Measurements from ENCODE around the gene NFATC2. TPM values are rescaled to one million over a fixed set of nuclear protein-coding genes. Genes with fewer than 3 reads are reported as not detected.

NFATC2 gene
- total RNA-seq, 1 donor, result 0.36 TPM

- Histone ChIP-seq H3K4me1 (ENCODE audit: insufficient read depth, low read length) (peaks cover 22% of the 10 kb centered on the region), H2AFZ (ENCODE audit: low read length) (no peak overlapping the region), H3K4me3 (ENCODE audit: insufficient read depth, low read length) (no peak overlapping the region), H3K79me2 (ENCODE audit: insufficient read depth, low read length) (no peaks in the 10 kb centered on the region), H3K9me3 (ENCODE audit: low read depth, low read length) (no peaks in the 10 kb centered on the region), H3K4me2 (ENCODE audit: insufficient read depth, low read length) (no peak overlapping the region), H3K36me3 (ENCODE audit: insufficient read depth, low read length) (no peaks in the 10 kb centered on the region), H3K27ac (ENCODE audit: low read depth, low read length) (no peak overlapping the region), H3K27me3 (ENCODE audit: insufficient read depth, low read length) (no peaks in the 10 kb centered on the region), H4K20me1 (ENCODE audit: insufficient read depth, low read length) (no peaks in the 10 kb centered on the region)
- TF ChIP-seq CTCF (IDR thresholded peaks at IDR 0.05; ENCODE audit: extremely low read depth, low read depth, low read length), result no peak
- DNase-seq (ENCODE audit: insufficient read length, low spot score, missing footprints), result no peak
Measured at GRCh38 chr20:51452091-51452613, 90.4 kb downstream of the NFATC2 start.

GRCh38 chr20:51451484-51451883 is 91.0 kb downstream of the NFATC2 start:
- Histone ChIP-seq H3K27ac (ENCODE audit: low read depth, low read length) (no peak overlapping the region), H3K79me2 (ENCODE audit: insufficient read depth, low read length) (no peaks in the 10 kb centered on the region), H3K9me3 (ENCODE audit: low read depth, low read length) (no peaks in the 10 kb centered on the region), H3K4me2 (ENCODE audit: insufficient read depth, low read length) (no peak overlapping the region), H4K20me1 (ENCODE audit: insufficient read depth, low read length) (no peaks in the 10 kb centered on the region), H2AFZ (ENCODE audit: low read length) (no peak overlapping the region), H3K4me1 (ENCODE audit: insufficient read depth, low read length) (peaks cover 22% of the 10 kb centered on the region), H3K36me3 (ENCODE audit: insufficient read depth, low read length) (no peaks in the 10 kb centered on the region), H3K4me3 (ENCODE audit: insufficient read depth, low read length) (no peak overlapping the region), H3K27me3 (ENCODE audit: insufficient read depth, low read length) (no peaks in the 10 kb centered on the region)
- DNase-seq (ENCODE audit: insufficient read length, low spot score, missing footprints), result no peak
- TF ChIP-seq CTCF (IDR thresholded peaks at IDR 0.05; ENCODE audit: extremely low read depth, low read depth, low read length), result no peak

GRCh38 chr20:51450984-51451383 is 91.5 kb downstream of the NFATC2 start:
- Histone ChIP-seq H3K36me3 (ENCODE audit: insufficient read depth, low read length) (no peaks in the 10 kb centered on the region), H3K9me3 (ENCODE audit: low read depth, low read length) (no peaks in the 10 kb centered on the region), H3K79me2 (ENCODE audit: insufficient read depth, low read length) (no peaks in the 10 kb centered on the region), H3K4me2 (ENCODE audit: insufficient read depth, low read length) (no peak overlapping the region), H3K4me1 (ENCODE audit: insufficient read depth, low read length) (peaks cover 22% of the 10 kb centered on the region), H2AFZ (ENCODE audit: low read length) (no peak overlapping the region), H4K20me1 (ENCODE audit: insufficient read depth, low read length) (no peaks in the 10 kb centered on the region), H3K27ac (ENCODE audit: low read depth, low read length) (no peak overlapping the region), H3K27me3 (ENCODE audit: insufficient read depth, low read length) (no peaks in the 10 kb centered on the region), H3K4me3 (ENCODE audit: insufficient read depth, low read length) (no peak overlapping the region)
- no peak for TF ChIP-seq CTCF (IDR thresholded peaks at IDR 0.05; ENCODE audit: extremely low read depth, low read depth, low read length)
- DNase-seq (ENCODE audit: insufficient read length, low spot score, missing footprints), result no peak

GRCh38 chr20:51450221-51450712 is 92.3 kb downstream of the NFATC2 start:
- no peaks in the 10 kb centered on the region for H4K20me1 ChIP-seq (ENCODE audit: insufficient read depth, low read length)
- TF ChIP-seq CTCF (IDR thresholded peaks at IDR 0.05; ENCODE audit: extremely low read depth, low read depth, low read length), result no peak
- no peaks in the 10 kb centered on the region for H3K36me3 ChIP-seq (ENCODE audit: insufficient read depth, low read length)
- no peak overlapping the region for H2AFZ ChIP-seq (ENCODE audit: low read length)
- no peak overlapping the region for H3K27ac ChIP-seq (ENCODE audit: low read depth, low read length)
- H3K27me3 ChIP-seq (ENCODE audit: insufficient read depth, low read length), result no peaks in the 10 kb centered on the region
- H3K4me1 ChIP-seq (ENCODE audit: insufficient read depth, low read length), result peaks cover 22% of the 10 kb centered on the region
- H3K4me3 ChIP-seq (ENCODE audit: insufficient read depth, low read length), result no peak overlapping the region
- DNase-seq (ENCODE audit: insufficient read length, low spot score, missing footprints), result no peak
- no peaks in the 10 kb centered on the region for H3K9me3 ChIP-seq (ENCODE audit: low read depth, low read length)
- H3K79me2 ChIP-seq (ENCODE audit: insufficient read depth, low read length), result no peaks in the 10 kb centered on the region
- H3K4me2 ChIP-seq (ENCODE audit: insufficient read depth, low read length), result no peak overlapping the region
